IMR-90 (cell line): ENCODE results near the gene ARMH2. TPM values are rescaled to one million over a fixed set of nuclear protein-coding genes. Genes with fewer than 3 reads are reported as not detected.
"Not testable (repeated sequence)": the region's sequence is repeated elsewhere in the genome, so short reads cannot be mapped to it uniquely, and the experiment has no call there.

Experiments
- ATAC-seq: fragments of 200-7000 bp; cut with Tn5 transposase; 2 replicates; pipeline ENCODE4 v1.9.1; 2020; ENCODE audit warnings: low read depth, mild to moderate bottlenecking, moderate library complexity
- BruUV-seq: library from RNA; stranded (reverse); fragments of 400-500 nt; replicated peaks from 2 replicates; lab custom pipeline; 2021; lab: Mats Ljungman, UMichigan
- CTCF ChIA-PET: fragments of 300-600 bp; formaldehyde crosslinking; extraction: SDS; loops from one replicate; lab custom pipeline; 2021; ENCODE audit warnings: antibody characterized with exemption; lab: Yijun Ruan, JAX
- POLR2A ChIA-PET: fragments of 300-600 bp; sonication (Branson Sonifier 250); formaldehyde crosslinking; loops from one replicate; lab custom pipeline; 2022; ENCODE audit warnings: antibody characterized with exemption; ENCODE audit not compliant: unreplicated experiment; lab: Charles Lee
- DNase-seq: peaks from one replicate; pipeline ENCODE4 v3.0.0; 2013
- H2AFZ ChIP-seq: replicated peaks from 2 replicates; pipeline ENCODE3; 2013; ENCODE audit warnings: low read length, mild to moderate bottlenecking; ENCODE audit not compliant: poor library complexity
- H2AK5ac ChIP-seq: 2 replicates; pipeline ENCODE4 v1.6.1; 2013; ENCODE audit warnings: low read depth, low read length, inconsistent platforms
- H2AK9ac ChIP-seq: replicated peaks from 2 replicates; pipeline ENCODE3; 2013; ENCODE audit warnings: mild to moderate bottlenecking, low read depth, low read length, moderate library complexity; ENCODE audit not compliant: poor library complexity
- H2BK120ac ChIP-seq: 2 replicates; pipeline ENCODE4 v1.6.1; 2013; ENCODE audit warnings: low read depth, low read length, inconsistent platforms
- H2BK15ac ChIP-seq: 3 replicates; pipeline ENCODE4 v1.6.1; 2013; ENCODE audit warnings: low read depth, low read length, inconsistent platforms
- H2BK20ac ChIP-seq: 2 replicates; pipeline ENCODE4 v1.6.1; 2013; ENCODE audit warnings: low read depth, mild to moderate bottlenecking, inconsistent platforms, low read length, moderate library complexity
- H2BK5ac ChIP-seq: 2 replicates; pipeline ENCODE4 v1.6.1; 2013; ENCODE audit warnings: mild to moderate bottlenecking, low read depth, low read length, inconsistent platforms; ENCODE audit not compliant: poor library complexity, severe bottlenecking
- H3K14ac ChIP-seq: replicated peaks from 2 replicates; pipeline ENCODE4 v1.6.1; 2013; ENCODE audit warnings: low read depth, low read length, inconsistent platforms
- H3K18ac ChIP-seq: 2 replicates; pipeline ENCODE4 v1.6.1; 2013; ENCODE audit warnings: low read depth, low read length, control low read depth
- H3K23ac ChIP-seq: 2 replicates; pipeline ENCODE4 v1.6.1; 2013; ENCODE audit warnings: low read depth, low read length, inconsistent platforms
- H3K27ac ChIP-seq: 2 replicates; pipeline ENCODE4 v1.5.1; 2013; ENCODE audit warnings: mild to moderate bottlenecking, control low read depth, low read length; ENCODE audit not compliant: insufficient read depth
- H3K27me3 ChIP-seq: 2 replicates; pipeline ENCODE4 v1.6.1; 2013; ENCODE audit warnings: low read length; ENCODE audit not compliant: control insufficient read depth, insufficient read depth
- H3K36me3 ChIP-seq: 2 replicates; pipeline ENCODE4 v1.6.1; 2013; ENCODE audit warnings: low read length, mixed read lengths; ENCODE audit not compliant: control insufficient read depth, insufficient read depth
- H3K4ac ChIP-seq: 2 replicates; pipeline ENCODE4 v1.6.1; 2013; ENCODE audit warnings: low read depth, low read length, inconsistent platforms
- H3K4me1 ChIP-seq: 2 replicates; pipeline ENCODE4 v1.6.1; 2013; ENCODE audit warnings: low read length, mixed read lengths; ENCODE audit not compliant: control insufficient read depth, insufficient read depth
- H3K4me2 ChIP-seq: 2 replicates; pipeline ENCODE4 v1.6.1; 2013; ENCODE audit warnings: low read depth, mild to moderate bottlenecking, control low read depth, low read length, moderate library complexity
- H3K4me3 ChIP-seq: 2 replicates; pipeline ENCODE4 v1.5.1; 2013; ENCODE audit warnings: low read depth, mild to moderate bottlenecking, control low read depth, low read length, moderate library complexity; ENCODE audit not compliant: insufficient read depth
- H3K56ac ChIP-seq: 2 replicates; pipeline ENCODE4 v1.6.1; 2013; ENCODE audit warnings: low read length, inconsistent platforms; ENCODE audit not compliant: insufficient read depth; ENCODE audit errors: extremely low read depth
- H3K79me1 ChIP-seq, 2 experiments: 2 replicates each; pipeline ENCODE4 v1.6.1; 2013; ENCODE audit warnings: low read length in 2 of 2, inconsistent platforms in 1 of 2, low read depth in 1 of 2
- H3K9ac ChIP-seq: 2 replicates; pipeline ENCODE4 v1.6.1; 2013; ENCODE audit warnings: low read depth, low read length, control low read depth
- H3K9me1 ChIP-seq: 2 replicates; pipeline ENCODE4 v1.6.1; 2013; ENCODE audit warnings: low read length, inconsistent platforms; ENCODE audit not compliant: insufficient read depth
- H3K9me3 ChIP-seq: 2 replicates; pipeline ENCODE4 v1.6.1; 2013; ENCODE audit warnings: low read length; ENCODE audit not compliant: control insufficient read depth, insufficient read depth
- H4K20me1 ChIP-seq: 2 replicates; pipeline ENCODE4 v1.6.1; 2013; ENCODE audit warnings: low read length, inconsistent platforms; ENCODE audit not compliant: insufficient read depth
- H4K5ac ChIP-seq: 2 replicates; pipeline ENCODE4 v1.6.1; 2013; ENCODE audit warnings: mild to moderate bottlenecking, low read depth, low read length, control low read depth
- H4K8ac ChIP-seq, 2 experiments: 2 replicates each; pipeline ENCODE4 v1.6.1; 2013; ENCODE audit warnings: low read depth in 2 of 2, low read length in 2 of 2, control low read depth in 1 of 2, inconsistent platforms in 1 of 2
- H4K91ac ChIP-seq: 2 replicates; pipeline ENCODE4 v1.6.1; 2013; ENCODE audit warnings: low read depth, low read length, inconsistent platforms; ENCODE audit not compliant: insufficient read depth
- MAFK ChIP-seq: IDR thresholded peaks from 2 replicates; pipeline ENCODE4 v1.6.1; 2012; ENCODE audit warnings: low read depth, low read length, improper control_type of control experiment
- NFE2L2 ChIP-seq: fragments of 150-350 bp; IDR thresholded peaks from 2 replicates; pipeline ENCODE4 v1.6.1; 2016; ENCODE audit warnings: low read depth, mild to moderate bottlenecking, low read length
- SMC3 ChIP-seq: fragments of 150-350 bp; IDR thresholded peaks from 2 replicates; pipeline ENCODE4 v1.6.1; 2016; ENCODE audit warnings: low read depth, mild to moderate bottlenecking, antibody characterized with exemption, low read length, moderate library complexity
- WGBS, 2 experiments: methylation state at CpG; one replicate each; pipeline versions ENCODE4 v1.1.5 to v1.1.7; 2013; ENCODE audit warnings: missing lambda C conversion rate in 2 of 2; ENCODE audit not compliant: insufficient read length in 1 of 2; ENCODE audit errors: extremely low coverage in 2 of 2; 5-methylcytosine and 5-hydroxymethylcytosine counted together
- dilution Hi-C: fragments of 300-500 bp; cut with HindIII; formaldehyde crosslinking; loops from one replicate; pipeline ENCODE4 v1.14.3; 2018; ENCODE audit warnings: low sequenced_read_pairs; ENCODE audit not compliant: unreplicated experiment
- in situ Hi-C: fragments of 300-500 bp; cut with MboI; formaldehyde crosslinking; loops from 3 replicates; pipeline ENCODE4 v1.14.3; 2019; ENCODE audit warnings: low sequenced_read_pairs, inconsistent platforms, mixed read lengths
- intact Hi-C: fragments of 100-400 bp; cut with micrococcal nuclease; formaldehyde crosslinking; loops from 2 replicates; pipeline ENCODE4 v1.10.0; 2022
- polyA plus RNA-seq, 3 experiments: library from polyadenylated mRNA; depleted of rRNA; stranded (reverse); fragments of >200 nt; gene quantifications; 2 replicates each; pipeline ENCODE4 v1.2.3, GENCODE V29; 2012; ENCODE audit warnings: low replicate concordance in 1 of 3
- total RNA-seq: library from RNA; depleted of rRNA; stranded (reverse); fragments of >200 nt; gene quantifications from 2 replicates; pipeline ENCODE4 v1.2.3, GENCODE V29; 2012

The ARMH2 gene
- total and polyA plus RNA-seq, 2 of the 4 experiments (the other 2 are of a cell fraction) = not detected

DNA sequence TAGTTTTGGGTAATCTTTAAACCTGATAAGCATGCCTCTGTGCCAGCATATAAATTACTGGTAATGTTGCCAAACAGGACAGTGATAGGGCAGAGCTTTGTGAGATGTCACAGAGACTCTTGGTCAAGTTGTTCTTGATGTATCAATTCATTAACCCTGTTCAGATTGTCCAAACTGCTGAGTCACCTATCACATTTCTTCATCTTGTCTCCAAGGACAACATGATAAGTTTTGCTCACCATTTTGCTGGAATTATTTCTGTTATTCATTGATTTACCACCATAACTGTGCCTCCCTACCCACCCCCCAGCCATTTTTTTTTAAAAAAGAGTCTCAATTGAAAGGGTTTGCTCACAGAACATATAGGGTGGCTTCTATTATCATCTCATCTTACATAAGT lies 43.4 kb downstream of the ARMH2 start:
- ChIA-PET CTCF (interaction anchor here (0.7 kb wide), 1 partner anchor 16 kb away, joined by 3 read pairs; no protein-coding TSS in a partner anchor), POLR2A (no interaction called here)
- no peak overlapping the region for H3K9ac ChIP-seq
- no peak overlapping the region for H2AK9ac ChIP-seq
- H3K4me2 ChIP-seq = no peak overlapping the region
- dilution Hi-C loops (no loop called here), in situ Hi-C loops (no loop called here), intact Hi-C loops (no loop called here)
- no peak for DNase-seq
- no peak for ATAC-seq
- no peak overlapping the region for H3K14ac ChIP-seq
- no peak overlapping the region for H2BK15ac ChIP-seq
- H4K8ac ChIP-seq = no peak overlapping the region
- H2BK120ac ChIP-seq = no peak overlapping the region
- H4K5ac ChIP-seq = no peak overlapping the region
- H4K91ac ChIP-seq = no peak overlapping the region
- no peaks in the 10 kb centered on the region for H4K20me1 ChIP-seq
- H3K4ac ChIP-seq = no peak overlapping the region
- H3K23ac ChIP-seq = no peak overlapping the region
- H2AFZ ChIP-seq = no peak overlapping the region
- no peaks in the 10 kb centered on the region for H3K4me1 ChIP-seq
- no peak overlapping the region for H3K56ac ChIP-seq
- no peaks in the 10 kb centered on the region for H3K79me1 ChIP-seq
- BruUV-seq = no TSS peak
- no peak overlapping the region for H3K27ac ChIP-seq
- no peak overlapping the region for H2AK5ac ChIP-seq
- no peaks in the 10 kb centered on the region for H3K9me1 ChIP-seq
- no peak overlapping the region for H3K4me3 ChIP-seq
- no peak overlapping the region for H3K18ac ChIP-seq
- H2BK5ac ChIP-seq = no peak overlapping the region
- TF ChIP-seq SMC3 (no peak), NFE2L2 (peak; percentile 86), MAFK (0 out of 2 replicates have a peak, but pooled peaks have one; percentile 4)
- H2BK20ac ChIP-seq = no peak overlapping the region
- no peaks in the 10 kb centered on the region for H3K9me3 ChIP-seq
- no peaks in the 10 kb centered on the region for H3K36me3 ChIP-seq
- no peaks in the 10 kb centered on the region for H3K27me3 ChIP-seq

DNA sequence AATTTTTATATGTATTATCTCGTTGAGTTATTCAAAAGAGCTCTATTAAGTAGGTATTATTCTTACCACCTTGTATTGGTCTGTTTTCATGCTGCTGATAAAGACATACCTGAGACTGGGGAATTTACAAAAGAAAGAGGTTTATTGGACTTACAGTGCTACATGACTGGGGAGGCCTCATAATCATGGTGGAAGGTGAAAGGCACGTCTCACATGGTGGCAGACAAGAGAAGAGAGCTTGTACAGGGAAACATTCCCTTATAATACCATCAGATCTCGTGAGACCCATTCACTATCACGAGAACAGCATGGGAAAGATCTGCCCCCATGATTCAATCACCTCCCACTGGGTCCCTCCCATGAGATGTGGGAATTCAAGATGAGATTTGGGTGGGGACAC lies 44.3 kb downstream of the ARMH2 start:
- H2BK15ac ChIP-seq, H2AFZ ChIP-seq, H2BK20ac ChIP-seq, H3K4me1 ChIP-seq, H3K23ac ChIP-seq, H3K4me2 ChIP-seq, H3K4ac ChIP-seq, H3K9me3 ChIP-seq, H3K18ac ChIP-seq, CTCF ChIA-PET, BruUV-seq, H4K20me1 ChIP-seq, H3K9ac ChIP-seq, H3K14ac ChIP-seq, H3K27ac ChIP-seq, H3K9me1 ChIP-seq, ATAC-seq, H3K79me1 ChIP-seq, H3K4me3 ChIP-seq, H2AK9ac ChIP-seq, H2BK5ac ChIP-seq, H2AK5ac ChIP-seq, intact Hi-C loops, dilution Hi-C loops, H3K27me3 ChIP-seq, H3K56ac ChIP-seq, POLR2A ChIA-PET, H4K8ac ChIP-seq, H3K36me3 ChIP-seq, H4K91ac ChIP-seq, DNase-seq, in situ Hi-C loops, H2BK120ac ChIP-seq, H4K5ac ChIP-seq: not testable (repeated sequence)
- WGBS, 2 experiments = no CpG with 5 or more reads among the region's 4 CpGs
